ENCODE measurements around the gene KLF11.
"Not testable (repeated sequence)": the region's sequence is repeated elsewhere in the genome, so short reads cannot be mapped to it uniquely, and the experiment has no call there.

KLF11 gene

DNA sequence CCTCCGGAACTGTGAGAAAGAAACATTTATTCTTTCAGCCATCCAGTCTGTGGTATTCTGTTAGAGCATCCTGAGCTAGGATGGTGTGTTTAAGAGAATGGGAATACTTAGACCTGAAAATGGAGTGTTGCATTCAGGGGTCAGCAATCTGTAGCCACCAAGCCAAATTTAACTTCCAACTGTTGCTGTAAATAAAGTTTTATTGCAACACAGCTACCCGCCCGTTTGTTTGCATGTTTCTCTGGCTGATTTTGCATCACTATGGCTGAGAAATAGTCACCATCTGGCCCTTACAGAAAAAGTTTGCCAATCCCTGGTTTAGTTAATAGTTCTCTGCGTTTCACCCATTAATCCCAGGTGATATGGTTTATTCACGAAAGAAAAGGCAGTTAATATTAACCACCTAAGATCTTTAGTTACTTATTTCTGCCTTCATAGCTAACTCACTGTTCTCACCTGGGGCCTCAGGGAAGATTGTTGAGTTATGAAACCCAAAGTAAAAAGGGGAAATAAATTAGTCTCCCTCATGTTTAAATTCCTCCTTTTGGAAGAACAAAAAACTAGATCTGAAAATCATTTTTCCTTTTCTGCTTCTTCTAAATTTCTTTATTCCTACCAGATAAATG, 46.3 kb downstream of the KLF11 start:
- DNase-seq: no peak

DNA sequence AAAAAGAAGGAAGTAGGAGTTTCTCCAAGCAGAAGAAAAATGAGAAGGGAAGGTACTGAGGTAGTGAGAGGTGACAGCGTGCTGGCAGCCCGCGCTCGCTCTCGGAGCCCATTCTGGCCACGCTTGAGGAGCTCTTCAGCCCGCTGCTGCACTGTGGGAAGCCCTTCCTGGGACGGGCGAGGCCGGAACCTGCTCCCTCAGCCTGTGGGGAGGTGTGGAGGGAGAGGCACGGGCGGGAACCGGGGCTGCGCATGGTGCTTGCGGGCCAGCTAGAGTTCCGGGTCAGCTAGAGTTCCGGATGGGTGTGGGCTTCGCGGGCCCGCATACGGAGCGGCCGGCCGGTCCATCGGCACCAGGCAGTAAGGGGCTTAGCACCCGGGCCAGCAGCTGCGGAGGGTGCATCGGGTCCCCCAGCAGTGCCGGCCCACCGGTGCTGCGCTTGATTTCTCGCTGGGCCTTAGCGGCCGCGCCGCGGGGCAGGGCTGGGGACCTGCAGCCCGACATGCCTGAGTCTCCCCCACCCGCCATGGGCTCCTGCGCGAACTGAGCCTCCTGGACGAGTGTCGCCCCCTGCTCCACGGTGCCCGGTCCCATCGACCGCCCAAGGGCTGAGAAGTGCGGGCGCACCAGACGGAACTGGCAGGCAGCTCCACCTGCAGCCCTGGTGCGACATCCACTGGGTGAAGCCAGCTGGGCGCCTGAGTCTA, 48.0 kb downstream of the KLF11 start:
- DNase-seq: no peak

DNA sequence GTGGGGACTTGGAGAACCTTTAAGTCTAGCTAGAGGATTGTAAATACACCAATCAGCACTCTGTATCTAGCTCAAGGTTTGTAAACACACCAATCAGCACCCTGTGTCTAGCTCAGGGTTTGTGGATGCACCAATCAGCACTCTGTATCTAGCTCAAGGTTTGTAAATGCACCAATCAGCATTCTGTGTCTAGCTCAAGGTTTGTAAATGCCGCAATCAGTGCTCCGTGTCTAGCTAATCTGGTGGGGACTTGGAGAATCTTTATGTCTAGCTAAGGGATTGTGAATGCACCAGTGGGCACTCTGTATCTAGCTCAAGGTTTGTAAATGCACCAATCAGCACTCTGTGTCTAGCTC, 48.5 kb downstream of the KLF11 start:
- DNase-seq: not testable (repeated sequence)

DNA sequence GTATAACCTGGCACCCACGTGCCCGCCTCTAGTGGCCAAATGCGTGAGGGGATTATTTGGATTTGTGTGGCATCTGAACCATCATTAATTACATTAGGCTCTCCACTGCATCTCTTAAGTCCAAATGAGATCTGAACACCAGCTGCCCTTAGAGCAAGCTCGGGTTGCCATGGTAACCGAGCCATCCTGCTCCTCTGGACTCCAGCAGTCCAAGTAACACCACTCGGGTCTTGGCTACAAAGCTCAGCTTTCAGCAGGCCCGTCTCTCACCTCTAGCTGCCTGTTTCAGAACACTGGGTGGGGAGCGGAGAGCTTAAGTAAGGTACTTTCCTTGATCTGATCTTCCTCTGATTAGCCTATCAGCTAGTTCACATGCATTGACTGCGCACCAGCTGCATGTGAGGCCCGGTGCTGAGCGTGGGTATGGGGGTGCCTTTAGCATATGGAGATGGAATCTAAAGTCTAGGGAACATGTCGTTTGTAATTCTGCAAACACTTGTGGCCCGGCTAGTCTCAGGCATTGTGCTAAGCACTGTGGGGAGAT, 51.0 kb downstream of the KLF11 start:
- DNase-seq: peak; percentile 23

DNA sequence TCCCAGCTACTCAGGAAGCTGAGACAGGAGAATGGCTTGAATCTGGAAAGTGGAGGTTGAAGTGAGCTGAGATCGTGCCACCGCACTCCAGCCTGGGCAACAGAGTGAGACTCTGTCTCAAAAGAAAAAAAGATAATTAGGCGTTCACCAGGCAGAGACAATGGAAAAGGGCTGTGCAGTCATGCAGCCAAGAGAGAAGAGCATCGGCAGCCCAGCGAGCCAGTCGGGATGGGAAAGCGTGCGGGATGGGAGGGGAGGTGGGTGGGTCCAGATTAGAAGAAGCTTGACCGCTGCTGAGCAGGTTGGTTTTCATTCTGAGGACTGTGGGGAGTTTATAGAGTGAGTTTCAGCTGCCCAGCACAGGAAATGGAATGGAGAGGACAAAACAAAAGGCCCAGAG, 51.8 kb downstream of the KLF11 start:
- DNase-seq: no peak

DNA sequence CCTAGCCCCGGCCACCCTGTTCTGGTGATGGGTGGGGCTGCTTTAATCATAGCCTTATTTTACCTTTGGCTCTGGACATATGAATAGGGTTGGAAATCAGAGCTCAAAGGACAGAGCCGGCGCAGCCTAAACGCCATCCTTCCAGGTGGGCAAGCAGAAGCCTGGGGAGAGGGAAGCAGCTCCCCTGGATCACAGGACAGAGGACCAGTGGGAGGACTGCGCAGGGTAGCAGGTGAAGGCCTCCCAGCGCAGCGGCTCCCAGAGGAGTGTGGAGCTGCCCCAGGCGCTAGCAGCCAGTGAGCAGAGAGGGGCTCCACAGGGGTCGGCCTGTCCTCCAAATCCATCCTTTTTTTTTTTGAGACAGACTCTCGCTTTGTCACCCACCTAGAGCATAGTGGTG, 53.3 kb downstream of the KLF11 start:
- DNase-seq: no peak

DNA sequence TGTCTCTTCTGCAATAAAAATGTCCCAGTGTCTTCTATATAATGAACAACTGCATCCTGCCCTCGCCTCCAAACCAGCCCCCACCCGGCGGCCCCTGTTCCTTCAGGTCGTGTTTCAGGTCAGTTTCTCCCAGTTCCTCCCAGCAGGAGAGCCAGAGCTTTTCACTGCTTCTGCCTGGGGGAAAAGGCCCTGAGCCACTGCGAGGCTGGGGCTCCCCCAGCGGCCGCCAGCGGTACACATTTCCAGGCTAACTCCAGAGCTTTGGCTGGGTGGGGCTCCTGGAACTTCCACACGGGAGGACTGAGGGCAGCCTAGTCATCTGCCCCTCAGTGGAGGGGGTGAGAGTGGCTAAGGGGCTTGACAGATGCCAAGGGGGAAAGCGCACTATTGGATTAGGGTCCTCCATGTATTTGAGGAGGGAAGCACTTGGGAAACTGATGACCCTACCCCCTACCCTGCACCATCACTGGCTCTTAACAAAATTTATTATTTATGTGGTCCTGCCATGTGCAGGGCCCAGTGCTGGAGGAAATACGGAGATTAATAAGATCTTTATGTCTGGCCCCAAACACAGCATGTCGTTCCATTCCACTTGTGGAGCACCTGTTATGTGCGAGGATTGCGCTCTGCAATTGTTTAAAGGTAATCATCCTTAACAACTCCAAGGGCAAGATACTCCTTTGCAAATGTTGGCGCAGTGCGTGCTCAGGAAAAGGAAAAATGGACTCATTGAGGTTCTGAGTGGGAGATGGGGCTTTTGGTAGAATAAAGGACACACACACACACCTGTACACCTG, 54.2 kb downstream of the KLF11 start:
- peak; percentile 76 for DNase-seq

DNA sequence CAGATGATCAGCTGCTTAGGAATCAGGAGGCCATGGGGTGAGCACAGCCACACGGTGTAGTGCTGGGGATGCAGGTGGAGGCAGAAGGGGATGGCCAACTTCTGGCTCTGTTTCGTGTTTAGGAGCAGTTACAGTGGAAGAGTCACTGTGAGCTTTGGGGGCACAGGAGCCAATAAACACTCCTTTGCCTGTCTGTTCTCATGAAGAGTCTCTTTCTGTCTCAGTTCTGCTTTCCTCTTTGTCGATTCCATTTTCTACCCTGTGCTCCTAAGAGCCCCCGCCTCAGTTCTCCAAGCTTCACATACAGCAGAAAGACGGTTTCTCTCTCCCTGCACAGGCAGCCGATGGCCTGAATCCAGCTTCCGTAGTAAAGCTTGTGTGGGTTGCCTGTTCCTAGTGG, 58.1 kb downstream of the KLF11 start:
- DNase-seq: no peak

DNA sequence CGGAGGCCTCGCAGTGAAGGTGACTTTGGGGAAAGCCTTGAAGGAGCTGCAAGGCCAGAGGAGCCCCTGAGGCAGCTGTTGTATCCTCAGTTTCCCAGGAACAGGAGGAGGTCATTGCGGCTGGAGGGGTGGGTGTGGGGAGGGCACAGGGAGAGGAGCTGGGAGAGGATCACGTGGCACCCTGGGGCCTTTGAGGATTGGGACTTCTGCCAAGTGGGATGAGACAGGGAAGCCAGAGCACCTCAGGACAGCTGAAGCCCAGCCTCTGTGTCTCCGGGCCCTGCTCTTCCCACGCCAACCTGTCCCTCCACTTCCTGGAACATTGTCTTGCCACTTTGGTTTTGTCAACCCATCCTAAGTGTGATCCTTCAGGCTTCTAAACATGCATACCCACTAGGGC, 59.8 kb downstream of the KLF11 start:
- DNase-seq: no peak

All from DMS53 (cell line).